NCI-H510A (cell line): ENCODE results near the gene PKHD1.

Source experiments
- DNase-seq: peaks from one replicate; lab custom pipeline; 2025; lab: John Stamatoyannopoulos, UW

PKHD1 gene

DNA sequence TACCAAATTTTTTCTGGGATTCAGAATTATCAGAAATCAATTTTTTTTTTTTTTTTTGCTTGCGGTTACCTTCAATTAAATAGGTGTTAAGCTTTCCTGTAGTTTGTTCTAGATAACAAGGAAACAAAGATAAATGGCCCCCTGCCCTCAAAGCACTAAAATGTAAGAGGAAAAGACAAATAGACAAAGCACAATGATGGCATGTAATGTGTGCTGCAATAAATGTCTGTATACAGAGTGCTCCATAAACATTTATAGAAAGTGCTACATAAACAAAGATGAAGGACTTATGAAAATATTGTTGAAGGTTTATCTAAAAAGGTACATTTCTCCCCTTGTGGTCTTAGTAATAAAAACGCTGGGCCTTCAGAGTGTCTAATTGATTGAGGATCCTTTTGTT is 384.6 kb downstream of the PKHD1 start:
- DNase-seq, result no peak

DNA sequence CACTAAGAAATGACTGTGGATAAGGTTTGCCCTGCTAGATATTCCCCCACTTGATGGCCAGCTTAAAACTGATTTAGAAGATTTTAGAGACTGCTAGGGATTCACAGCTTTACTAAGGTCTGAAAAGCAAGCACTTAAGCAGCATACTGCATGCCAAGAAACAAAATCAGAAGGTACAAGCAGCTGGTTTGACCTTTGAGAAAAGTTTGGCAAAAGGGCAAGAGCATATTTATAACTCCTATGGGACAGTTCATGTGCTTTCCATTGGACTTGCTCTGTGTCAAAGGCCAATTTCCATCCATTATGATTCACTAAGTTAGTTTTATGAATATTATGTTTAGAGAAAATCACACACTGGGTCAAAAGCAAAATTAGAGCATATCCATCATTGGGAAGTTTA is 402.8 kb downstream of the PKHD1 start:
- DNase-seq, result no peak

GRCh38 chr6:51684038-51684437 is 403.4 kb downstream of the PKHD1 start:
- no peak for DNase-seq

- DNase-seq, result no peak
These were observed 408.4 kb downstream of the PKHD1 start for GRCh38 chr6:51678905-51679620.

DNA sequence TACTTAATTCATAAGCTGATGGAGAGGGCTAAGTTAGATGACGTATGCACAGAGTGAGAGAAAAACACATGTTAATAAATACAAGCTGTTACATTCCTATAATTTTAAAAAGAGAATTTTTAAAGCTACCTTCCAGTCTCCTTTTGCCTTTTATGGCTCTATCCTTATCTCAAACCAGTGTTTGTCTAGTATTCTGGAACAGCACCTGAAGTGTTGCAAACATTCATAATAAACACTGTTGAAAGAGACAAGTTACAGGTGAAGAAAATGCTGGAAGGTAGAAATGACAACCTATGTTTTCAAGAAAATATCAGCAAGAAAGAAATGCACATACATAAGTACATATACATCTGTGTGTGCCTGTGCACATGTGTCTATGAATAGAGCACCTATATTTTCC is 409.1 kb downstream of the PKHD1 start:
- no peak for DNase-seq

DNA sequence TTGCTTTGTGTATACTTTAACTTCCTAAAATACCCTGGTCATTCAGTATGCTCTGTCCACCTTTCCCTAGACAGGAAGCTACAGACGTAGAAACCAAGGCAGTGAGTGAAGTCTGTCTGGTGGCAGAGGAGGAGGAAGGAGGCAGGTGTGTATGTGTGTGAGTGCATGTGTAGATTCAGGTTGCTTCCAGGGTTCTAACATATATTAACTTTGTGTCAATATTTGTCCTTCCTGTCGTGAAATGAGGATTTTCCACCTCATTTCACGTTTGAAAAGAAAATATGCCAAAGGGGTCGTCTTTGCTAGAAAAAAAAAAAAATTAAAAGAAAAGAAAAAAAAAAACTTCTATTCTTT is 411.5 kb downstream of the PKHD1 start:
- DNase-seq, result no peak

DNA sequence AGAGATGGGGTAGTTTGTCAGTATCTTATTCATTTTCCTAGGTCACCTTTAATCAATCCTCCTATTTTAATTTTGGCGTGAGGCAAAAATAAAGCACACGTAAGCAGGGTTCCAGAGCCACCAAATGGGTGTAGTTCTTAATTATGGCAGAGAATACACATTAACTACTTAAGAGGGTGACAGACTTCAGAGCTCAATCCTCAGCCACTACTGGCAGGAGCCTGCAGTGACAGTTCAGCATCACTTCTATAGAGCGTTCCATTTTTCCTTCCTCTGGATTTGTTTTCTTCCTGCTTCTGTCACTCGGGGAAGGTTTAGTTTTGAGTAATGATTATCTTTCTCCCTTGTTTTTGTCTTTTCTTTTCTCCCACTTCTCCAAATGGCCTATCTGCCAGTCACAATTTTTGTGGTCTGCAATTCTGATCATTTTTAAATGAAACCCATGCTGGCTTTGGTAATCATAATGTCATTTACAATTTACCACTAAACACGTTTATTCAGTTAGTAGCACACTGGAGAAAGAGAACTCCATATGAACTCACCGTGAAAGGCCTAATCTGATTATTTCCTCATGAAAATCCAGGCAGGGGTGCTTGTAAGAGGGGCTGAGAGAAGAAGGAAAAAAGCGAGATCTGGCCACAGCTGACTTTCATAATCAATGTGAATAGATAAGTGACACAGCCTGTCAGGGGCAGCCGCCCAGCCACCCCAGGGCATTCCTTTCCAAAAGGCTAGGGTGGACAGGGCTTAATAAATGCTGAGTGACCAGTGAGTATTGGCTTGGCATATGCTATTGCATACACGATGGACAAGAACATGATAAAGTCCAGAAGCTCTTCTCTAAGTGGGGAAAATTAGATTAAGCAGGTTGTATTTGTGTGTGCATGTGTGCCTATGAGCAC is 412.1 kb downstream of the PKHD1 start:
- DNase-seq, result no peak

DNA sequence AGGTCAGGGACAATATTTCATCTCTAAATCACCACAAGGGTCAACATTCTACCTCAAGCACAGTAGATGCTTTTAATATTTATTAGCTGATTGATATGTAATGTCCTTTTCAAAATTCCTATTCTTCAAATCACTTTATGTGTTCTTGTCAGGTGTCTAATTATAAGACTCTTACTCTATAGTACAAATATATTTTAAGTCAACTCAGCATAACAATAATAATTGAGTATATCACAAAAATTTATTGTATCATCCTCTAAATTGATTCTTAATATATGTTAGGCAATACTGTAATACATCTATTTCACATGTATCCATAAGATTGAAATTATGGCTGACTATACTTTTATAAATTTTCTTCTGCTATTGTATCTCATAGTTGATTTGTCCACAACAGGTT is 423.9 kb downstream of the PKHD1 start:
- no peak for DNase-seq

- no peak for DNase-seq
These were observed 426.6 kb downstream of the PKHD1 start for GRCh38 chr6:51660767-51661166.

GRCh38 chr6:51657491-51657890 is 429.9 kb downstream of the PKHD1 start:
- no peak for DNase-seq

GRCh38 chr6:51655517-51655916 is 431.9 kb downstream of the PKHD1 start:
- no peak for DNase-seq

DNA sequence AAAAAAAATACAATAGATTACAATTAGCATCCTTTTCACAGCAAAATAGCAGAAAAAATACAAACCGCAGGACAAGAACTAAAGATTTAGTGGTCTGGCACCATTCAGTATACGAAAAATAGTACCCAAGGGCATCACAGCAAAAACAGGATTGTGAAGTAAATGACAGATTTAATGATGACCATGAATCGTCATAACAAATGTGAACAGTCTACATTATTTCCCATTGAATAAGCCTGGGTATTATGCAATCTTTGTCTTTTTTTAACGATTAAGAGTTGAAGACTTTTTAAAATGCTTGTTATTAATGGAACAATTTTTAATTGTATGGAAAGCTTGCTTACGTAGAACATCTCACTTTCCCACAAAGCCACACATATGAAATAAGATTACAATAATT is 432.8 kb downstream of the PKHD1 start:
- no peak for DNase-seq

- DNase-seq, result no peak
These were observed 436.1 kb downstream of the PKHD1 start for GRCh38 chr6:51651132-51651817.

- DNase-seq, result no peak
These were observed 438.6 kb downstream of the PKHD1 start for GRCh38 chr6:51648774-51649173.

DNA sequence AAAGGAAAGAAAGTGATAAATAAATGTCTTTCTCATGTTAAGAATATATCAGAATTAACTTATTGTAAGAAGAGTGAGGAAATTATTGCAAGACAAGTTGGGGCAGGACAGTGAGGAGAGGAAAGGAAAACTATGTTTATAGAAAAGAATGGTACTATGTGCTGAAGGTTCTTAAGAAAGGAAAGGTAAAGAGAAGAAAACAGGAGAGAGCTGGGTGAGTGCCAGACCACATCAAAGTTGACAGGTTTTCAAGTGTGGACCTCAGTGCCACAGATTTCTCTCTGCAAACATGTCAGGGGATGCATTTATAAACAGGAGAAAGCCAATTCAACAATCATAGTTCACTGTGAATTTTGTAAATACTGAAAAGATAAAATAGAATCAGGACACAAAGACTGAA is 439.2 kb downstream of the PKHD1 start:
- no peak for DNase-seq

GRCh38 chr6:51644426-51644825 is 443.0 kb downstream of the PKHD1 start:
- DNase-seq, result no peak

- no peak for DNase-seq
These were observed 447.4 kb downstream of the PKHD1 start for GRCh38 chr6:51640021-51640420.

GRCh38 chr6:51633424-51633823 is 454.0 kb downstream of the PKHD1 start:
- no peak for DNase-seq

GRCh38 chr6:51630011-51630410 is 457.4 kb downstream of the PKHD1 start:
- no peak for DNase-seq

DNA sequence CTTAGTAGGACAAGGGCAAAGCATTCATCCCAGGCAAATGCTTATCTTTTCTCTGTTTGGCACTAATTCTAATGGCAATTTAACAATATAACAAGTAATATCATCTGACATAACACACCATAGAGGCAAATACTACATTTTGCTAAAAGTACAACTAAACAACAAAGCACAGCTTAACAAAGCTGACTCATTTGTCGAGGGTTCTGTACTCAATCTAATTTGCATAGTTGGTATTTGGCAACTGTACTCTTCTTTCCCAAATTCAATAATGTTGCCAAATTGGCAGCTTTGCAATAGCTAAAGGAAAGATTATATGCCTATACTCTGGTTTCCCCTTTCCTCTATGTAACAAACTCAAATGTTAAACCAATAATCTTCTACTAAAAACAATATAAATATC is 461.0 kb downstream of the PKHD1 start:
- no peak for DNase-seq

DNA sequence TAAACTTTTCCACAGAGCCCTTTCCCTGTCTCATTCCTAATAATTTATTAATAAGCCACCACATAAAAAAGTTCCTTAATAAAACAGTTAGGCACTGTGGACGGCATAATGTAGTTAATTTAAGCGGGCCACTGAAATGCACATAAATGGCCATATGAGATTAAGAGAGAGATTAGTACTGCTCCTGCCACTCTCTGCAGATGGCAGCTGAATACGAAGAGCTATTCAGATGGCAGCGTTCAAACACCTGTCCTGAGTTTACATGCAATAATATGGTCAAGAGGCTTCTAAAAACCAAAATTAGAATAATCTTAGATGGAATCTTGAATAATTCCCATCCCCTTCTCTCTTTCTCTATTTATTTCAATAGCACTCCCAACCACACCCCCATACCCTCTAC is 461.8 kb downstream of the PKHD1 start:
- no peak for DNase-seq

DNA sequence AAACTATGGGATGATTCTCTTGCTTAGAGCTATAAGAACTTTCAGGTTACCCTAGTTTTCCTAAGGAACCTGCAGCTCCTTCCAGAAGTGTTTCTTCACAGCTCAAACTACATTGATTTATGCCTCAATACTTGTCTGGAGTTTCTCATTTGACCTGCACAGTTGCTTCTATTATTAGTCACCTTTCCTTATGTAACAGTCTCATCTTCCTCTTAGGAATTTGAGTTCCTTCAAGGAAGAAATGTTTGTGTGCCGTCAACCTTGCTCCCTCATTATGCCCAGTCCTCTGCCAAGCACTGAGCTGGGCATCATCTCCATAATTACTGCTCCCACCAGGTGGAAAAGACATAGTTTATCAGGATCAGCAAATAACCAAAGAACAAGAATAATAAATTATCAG is 466.4 kb downstream of the PKHD1 start:
- DNase-seq, result no peak
